Measurements from ENCODE around the gene ZFP1.

DNA sequence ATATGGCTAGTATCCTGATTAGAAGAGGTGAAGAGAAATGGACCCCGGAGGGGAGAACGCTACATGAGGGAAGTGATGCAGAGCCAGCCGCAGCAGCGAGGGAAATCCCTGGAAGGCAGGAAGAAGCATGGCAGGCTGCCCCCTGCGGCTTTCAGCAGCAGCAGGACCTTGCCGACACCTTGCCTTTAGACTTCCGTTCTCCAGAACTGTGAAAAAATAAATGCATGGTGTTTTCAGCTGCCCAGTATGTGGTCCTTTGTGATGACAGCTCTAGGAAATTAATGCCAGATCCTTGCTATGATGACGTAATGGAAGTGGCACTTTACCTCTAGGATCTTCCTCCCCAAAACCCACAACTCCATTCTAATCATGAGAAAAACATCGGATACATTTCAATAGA is 9.7 kb upstream of the ZFP1 start:
- TF ChIP-seq EZH2 (IDR thresholded peaks at IDR 0.05) (no peak), POLR2AphosphoS5 (IDR thresholded peaks at IDR 0.05; ENCODE audit: borderline replicate concordance, low read depth, low read length) (no peak), FOXP2 (optimal IDR thresholded peaks at IDR 0.05; ENCODE audit: control extremely low read depth, extremely low read length, insufficient read depth) (no peak)
